ENCODE measurements around the gene HOXA5. TPM values are rescaled to one million over a fixed set of nuclear protein-coding genes. Genes with fewer than 3 reads are reported as not detected.

Gene HOXA5
- total RNA-seq, 1 donor from 2014 or later = 0.59 TPM

DNA sequence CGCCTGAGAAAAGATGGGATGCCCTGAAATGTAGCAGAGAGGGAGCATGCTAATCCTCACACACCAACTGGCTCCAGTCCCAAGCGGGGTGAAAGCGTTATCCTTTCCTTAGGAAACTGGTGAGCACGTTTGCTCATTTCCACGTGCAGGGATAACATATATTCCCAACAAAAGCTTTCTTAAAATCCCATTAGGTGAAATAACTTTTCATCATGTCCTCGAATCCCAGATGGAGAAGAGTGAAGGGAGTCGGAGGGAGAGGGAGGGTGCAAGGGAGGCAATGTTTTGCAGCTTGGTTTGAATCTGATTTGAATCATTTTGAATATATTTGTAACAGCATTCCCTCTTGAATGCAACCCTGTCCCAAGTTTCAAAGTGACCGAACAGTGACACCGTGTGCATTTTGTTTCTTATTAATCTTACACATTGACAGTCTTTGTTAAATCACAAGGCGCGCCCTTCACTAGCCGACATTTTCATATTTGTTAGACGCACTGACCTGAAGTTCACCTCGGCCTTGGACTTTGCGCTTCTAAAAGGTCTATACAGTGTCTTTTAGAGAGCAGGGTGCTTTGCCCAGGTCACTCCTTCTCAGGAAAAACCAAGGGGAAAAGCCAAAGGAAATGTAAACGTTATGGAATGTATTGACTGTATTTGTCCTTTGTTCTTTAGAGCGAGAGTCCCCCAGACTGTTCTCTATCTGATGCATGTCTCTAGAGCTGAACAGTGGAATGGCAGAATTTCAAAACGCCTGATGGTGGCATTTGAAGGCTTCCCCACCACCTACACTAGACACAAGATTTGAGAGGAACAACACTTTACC, 9.9 kb downstream of the HOXA5 start:
- no peak for DNase-seq (ENCODE audit: low spot score)
- Mint-ChIP-seq H3K27ac (ENCODE audit: unreplicated experiment) (no peak overlapping the region), H3K27me3 (ENCODE audit: unreplicated experiment) (peaks cover 30% of the 10 kb centered on the region), H3K4me3 (ENCODE audit: unreplicated experiment) (no peak overlapping the region), H3K4me1 (ENCODE audit: unreplicated experiment) (peaks cover 22% of the 10 kb centered on the region), H3K36me3 (ENCODE audit: low read depth, unreplicated experiment) (no peaks in the 10 kb centered on the region), H3K9me3 (ENCODE audit: unreplicated experiment) (no peaks in the 10 kb centered on the region)
- TF ChIP-seq, protein P1, sequence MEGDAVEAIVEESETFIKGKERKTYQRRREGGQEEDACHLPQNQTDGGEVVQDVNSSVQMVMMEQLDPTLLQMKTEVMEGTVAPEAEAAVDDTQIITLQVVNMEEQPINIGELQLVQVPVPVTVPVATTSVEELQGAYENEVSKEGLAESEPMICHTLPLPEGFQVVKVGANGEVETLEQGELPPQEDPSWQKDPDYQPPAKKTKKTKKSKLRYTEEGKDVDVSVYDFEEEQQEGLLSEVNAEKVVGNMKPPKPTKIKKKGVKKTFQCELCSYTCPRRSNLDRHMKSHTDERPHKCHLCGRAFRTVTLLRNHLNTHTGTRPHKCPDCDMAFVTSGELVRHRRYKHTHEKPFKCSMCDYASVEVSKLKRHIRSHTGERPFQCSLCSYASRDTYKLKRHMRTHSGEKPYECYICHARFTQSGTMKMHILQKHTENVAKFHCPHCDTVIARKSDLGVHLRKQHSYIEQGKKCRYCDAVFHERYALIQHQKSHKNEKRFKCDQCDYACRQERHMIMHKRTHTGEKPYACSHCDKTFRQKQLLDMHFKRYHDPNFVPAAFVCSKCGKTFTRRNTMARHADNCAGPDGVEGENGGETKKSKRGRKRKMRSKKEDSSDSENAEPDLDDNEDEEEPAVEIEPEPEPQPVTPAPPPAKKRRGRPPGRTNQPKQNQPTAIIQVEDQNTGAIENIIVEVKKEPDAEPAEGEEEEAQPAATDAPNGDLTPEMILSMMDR (IDR thresholded peaks at IDR 0.05; ENCODE audit: unreplicated experiment) = no peak

DNA sequence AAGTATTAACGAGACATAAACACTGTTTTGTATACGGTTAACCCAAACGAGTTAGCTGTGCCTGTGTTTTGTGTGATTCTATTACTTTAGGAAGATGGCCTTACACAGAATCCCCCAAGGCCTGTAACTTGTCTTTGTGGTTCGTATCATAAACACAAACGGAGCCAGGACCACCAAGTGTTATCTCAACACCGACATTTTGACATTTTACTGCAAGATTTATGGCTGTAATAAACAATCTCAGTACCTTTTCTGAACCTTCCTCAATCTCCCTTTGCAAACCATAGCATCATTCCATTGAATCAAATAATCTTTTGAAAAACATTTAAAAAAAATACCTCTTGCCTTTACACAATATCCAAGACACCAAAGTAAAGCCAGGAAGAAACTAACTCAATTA, 10.5 kb downstream of the HOXA5 start:
- peaks cover 35% of the 10 kb centered on the region for H3K27me3 Mint-ChIP-seq (ENCODE audit: unreplicated experiment)
- no peaks in the 10 kb centered on the region for H3K9me3 Mint-ChIP-seq (ENCODE audit: unreplicated experiment)
- no peak overlapping the region for H3K4me3 Mint-ChIP-seq (ENCODE audit: unreplicated experiment)
- H3K4me1 Mint-ChIP-seq (ENCODE audit: unreplicated experiment) = peaks cover 20% of the 10 kb centered on the region
- no peak for DNase-seq (ENCODE audit: low spot score)
- TF ChIP-seq, protein P1 (IDR thresholded peaks at IDR 0.05; ENCODE audit: unreplicated experiment) = no peak
- H3K27ac Mint-ChIP-seq (ENCODE audit: unreplicated experiment) = no peak overlapping the region
- H3K36me3 Mint-ChIP-seq (ENCODE audit: low read depth, unreplicated experiment) = no peaks in the 10 kb centered on the region

DNA sequence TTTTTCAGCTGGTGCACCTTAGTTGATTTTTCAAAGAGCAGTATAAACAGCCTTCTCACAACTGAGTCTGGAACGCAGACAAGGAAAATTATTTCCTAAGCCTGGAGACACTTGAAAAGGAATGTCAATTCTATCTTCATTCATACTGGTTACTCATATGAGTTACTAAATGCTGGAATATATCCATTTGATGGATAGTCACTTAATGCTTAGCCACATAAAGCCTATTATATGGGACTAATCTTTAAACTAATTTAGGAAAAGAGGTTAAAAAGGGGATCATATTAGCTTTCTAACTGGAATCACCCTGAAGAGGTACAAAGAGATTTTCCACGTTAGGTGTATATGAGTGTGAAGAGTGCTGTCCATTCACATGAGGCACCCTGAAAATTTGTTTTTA, 11.3 kb downstream of the HOXA5 start:
- Mint-ChIP-seq H3K27me3 (ENCODE audit: unreplicated experiment) (peaks cover 35% of the 10 kb centered on the region), H3K4me3 (ENCODE audit: unreplicated experiment) (no peak overlapping the region), H3K36me3 (ENCODE audit: low read depth, unreplicated experiment) (no peaks in the 10 kb centered on the region), H3K4me1 (ENCODE audit: unreplicated experiment) (peaks cover 20% of the 10 kb centered on the region), H3K9me3 (ENCODE audit: unreplicated experiment) (no peaks in the 10 kb centered on the region), H3K27ac (ENCODE audit: unreplicated experiment) (no peak overlapping the region)
- DNase-seq (ENCODE audit: low spot score) = no peak
- TF ChIP-seq, protein P1 (IDR thresholded peaks at IDR 0.05; ENCODE audit: unreplicated experiment) = no peak

DNA sequence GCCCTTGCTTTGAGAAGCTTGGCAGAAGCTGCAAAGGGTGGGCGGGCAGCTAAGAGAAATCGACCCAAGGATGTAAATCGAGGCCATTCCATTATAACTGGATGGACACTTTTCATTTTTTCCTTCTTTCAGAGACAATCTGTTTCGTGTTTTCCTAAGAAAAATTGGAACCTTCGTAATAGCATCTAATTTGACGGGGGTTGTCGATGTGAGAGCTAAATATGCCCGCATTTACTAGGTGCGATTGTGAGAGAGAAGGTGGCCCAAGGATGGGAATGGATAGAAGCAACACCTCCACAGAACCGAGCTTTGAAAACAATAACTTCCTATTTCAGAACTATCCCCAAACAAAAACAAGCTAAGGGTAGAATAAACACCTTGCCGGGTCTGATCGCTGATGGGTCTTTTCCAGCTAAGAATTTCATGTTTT, 12.1 kb downstream of the HOXA5 start:
- DNase-seq (ENCODE audit: low spot score) = no peak

More for the DNA sequence above, 12.1 kb downstream of the HOXA5 start:
- Mint-ChIP-seq H3K27ac (ENCODE audit: unreplicated experiment) (no peak overlapping the region), H3K27me3 (ENCODE audit: unreplicated experiment) (peaks cover 34% of the 10 kb centered on the region), H3K36me3 (ENCODE audit: low read depth, unreplicated experiment) (no peaks in the 10 kb centered on the region), H3K9me3 (ENCODE audit: unreplicated experiment) (no peaks in the 10 kb centered on the region), H3K4me1 (ENCODE audit: unreplicated experiment) (peaks cover 13% of the 10 kb centered on the region), H3K4me3 (ENCODE audit: unreplicated experiment) (peak overlapping the region; percentile 43)
- TF ChIP-seq, protein P1 (IDR thresholded peaks at IDR 0.05; ENCODE audit: unreplicated experiment) = no peak

Measured in endothelial cell (in vitro differentiated cells).